Body of pancreas (tissue), 4 donors: ENCODE data around the gene SIPA1L2. TPM values are rescaled to one million over a fixed set of nuclear protein-coding genes. Genes with fewer than 3 reads are reported as not detected.

Source experiments
- ATAC-seq: fragments of 150-250 bp; one replicate; pipeline ENCODE4 v1.9.1; 2016
- DNase-seq, 4 donors: peaks; one replicate each; pipeline ENCODE4 v3.0.0-alpha.2; 2019
- H3K27ac ChIP-seq, 4 donors: fragments of 200-600 bp; sonication (generic); 1 replicate in 3 of 4; 2 replicates in 1 of 4; pipeline versions ENCODE4 v1.5.1 to v1.6.1; 2016 to 2019; ENCODE audit warnings: mild to moderate bottlenecking in 1 of 4, mixed read lengths in 1 of 4, moderate library complexity in 1 of 4
- H3K27me3 ChIP-seq, 2 donors: fragments of 200-600 bp; sonication (generic); one replicate each; pipeline ENCODE4 v1.6.0; 2016; ENCODE audit warnings: mild to moderate bottlenecking in 1 of 2
- H3K36me3 ChIP-seq, 2 donors: fragments of 200-600 bp; sonication (generic); replicated peaks in 1 of 2; 2 replicates each; pipeline ENCODE4 v1.5.1; 2016; ENCODE audit warnings: low read depth in 2 of 2; ENCODE audit not compliant: insufficient read depth in 1 of 2
- H3K4me1 ChIP-seq: fragments of 200-600 bp; sonication (generic); one replicate; pipeline ENCODE4 v1.6.0; 2016
- H3K4me3 ChIP-seq, 2 donors: fragments of 200-600 bp; sonication (generic); 1 replicate in 1 of 2; 2 replicates in 1 of 2; pipeline ENCODE4 v1.5.1; 2016 to 2019
- H3K9me3 ChIP-seq, 3 donors: fragments of 200-600 bp; sonication (generic); 1 replicate in 2 of 3; 2 replicates in 1 of 3; pipeline ENCODE4 v1.5.1; 2016
- CTCF ChIP-seq, 7 experiments: fragments of 450-650 bp in 4 of 7; fragments of 200-600 bp in 3 of 7; sonication (generic) in 3 of 7; IDR thresholded peaks; one replicate each; pipeline ENCODE4 v1.5.1; 2016 to 2019; ENCODE audit warnings: antibody characterized with exemption in 7 of 7
- POLR2A ChIP-seq, 3 donors: fragments of 450-650 bp; IDR thresholded peaks; one replicate each; pipeline ENCODE4 v1.6.1; 2016; ENCODE audit warnings: antibody characterized with exemption in 3 of 3, mild to moderate bottlenecking in 2 of 3
- WGBS, 2 donors: methylation state at CpG; one replicate each; pipeline ENCODE4 v1.1.5; 2017; 5-methylcytosine and 5-hydroxymethylcytosine counted together
- intact Hi-C: fragments of 100-400 bp; cut with DNase I; formaldehyde crosslinking; loops from one replicate; pipeline ENCODE4 v1.15.1; 2023
- total RNA-seq, 2 donors: library from RNA; depleted of rRNA; stranded (reverse); fragments of >200 nt; gene quantifications; one replicate each; pipeline ENCODE4 v1.1.0, GENCODE V29; 2016

The SIPA1L2 gene
- total RNA-seq, 2 donors from 2014 or later: 5.6 to 8.6 TPM

- no peaks in the 10 kb centered on the region for H3K9me3 ChIP-seq
- 92 to 93% methylated on average over 4 of the region's 4 CpGs for WGBS, 2 donors
- H3K4me3 ChIP-seq: no peak overlapping the region
- DNase-seq: no peak
- peaks cover 7% of the 10 kb centered on the region for H3K4me1 ChIP-seq
- no peak for TF ChIP-seq CTCF (IDR thresholded peaks at IDR 0.05)
- no peak for TF ChIP-seq POLR2A (IDR thresholded peaks at IDR 0.05)
- no peak for ATAC-seq
- H3K27me3 ChIP-seq: no peaks in the 10 kb centered on the region
- intact Hi-C loops: no loop called here
- H3K27ac ChIP-seq: no peak overlapping the region
- no peaks in the 10 kb centered on the region for H3K36me3 ChIP-seq
Observed at GRCh38 chr1:232655746-232656085, 25.8 kb upstream of the SIPA1L2 start.

DNA sequence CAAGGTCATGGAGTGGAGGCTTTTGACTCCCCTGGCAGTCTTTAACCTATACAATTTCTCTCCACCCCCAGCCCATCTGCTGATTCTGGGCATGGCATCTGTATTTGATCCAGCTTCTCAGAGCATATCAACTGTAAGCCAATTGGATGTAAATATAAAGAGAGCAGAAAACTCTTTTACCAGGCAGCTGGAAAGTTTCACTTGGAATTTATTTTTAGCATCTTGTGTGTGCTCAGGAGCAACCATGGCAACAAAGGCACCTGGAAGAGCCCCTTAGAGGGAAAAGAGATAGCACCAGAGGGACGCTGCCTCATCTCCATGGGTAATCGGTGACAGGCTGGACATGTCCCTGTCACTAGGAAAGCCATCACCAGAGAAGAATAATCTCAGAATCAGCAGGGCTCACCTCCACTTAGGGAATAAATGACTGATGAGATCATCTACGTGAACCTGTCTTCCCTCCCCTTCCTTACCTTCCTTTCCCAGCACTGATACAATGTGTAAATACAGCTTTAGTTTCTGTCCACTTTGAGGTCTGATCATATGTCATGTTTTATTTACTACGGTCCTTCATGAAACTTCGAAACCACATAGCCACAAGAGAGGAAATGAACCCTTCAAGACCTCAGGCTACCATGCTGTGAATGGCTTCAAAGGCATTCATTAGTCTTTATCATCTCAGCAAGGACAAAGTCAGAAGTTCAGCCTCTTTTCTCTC lies 25.3 kb upstream of the SIPA1L2 start:
- TF ChIP-seq POLR2A (IDR thresholded peaks at IDR 0.05) (no peak), CTCF (IDR thresholded peaks at IDR 0.05) (no peak)
- H3K27ac ChIP-seq: no peak overlapping the region
- H3K4me3 ChIP-seq: no peak overlapping the region
- intact Hi-C loops: no loop called here
- 35% methylated on average over 5 of the region's 5 CpGs for WGBS, 2 donors
- ATAC-seq: no peak
- peaks cover 7% of the 10 kb centered on the region for H3K4me1 ChIP-seq
- H3K9me3 ChIP-seq: no peaks in the 10 kb centered on the region
- H3K27me3 ChIP-seq: no peaks in the 10 kb centered on the region
- H3K36me3 ChIP-seq: no peaks in the 10 kb centered on the region
- DNase-seq: no peak

DNA sequence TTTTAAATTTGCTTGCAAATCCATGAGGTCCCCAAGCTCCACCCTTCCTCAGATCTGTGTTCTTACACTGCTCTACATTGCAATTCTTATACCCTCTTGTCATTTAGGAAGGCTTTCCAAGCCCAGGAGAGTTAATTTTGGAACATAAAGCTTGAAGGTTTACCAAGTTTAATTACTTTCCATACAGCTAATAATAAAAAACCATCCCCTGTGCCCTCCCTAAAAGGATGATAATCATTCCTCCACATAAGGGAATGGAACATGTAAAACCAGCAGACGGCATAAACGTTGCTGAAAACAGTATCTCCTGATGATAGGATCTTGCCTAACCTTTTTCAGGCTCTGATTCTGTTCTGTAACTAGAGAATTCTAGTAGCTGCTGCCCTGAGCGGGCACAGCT lies 23.9 kb upstream of the SIPA1L2 start:
- H3K4me1 ChIP-seq: peaks cover 7% of the 10 kb centered on the region
- ATAC-seq (no peak), DNase-seq (no peak)
- TF ChIP-seq CTCF (IDR thresholded peaks at IDR 0.05) (no peak), POLR2A (IDR thresholded peaks at IDR 0.05) (no peak)
- WGBS, 2 donors: 81 to 88% methylated on average over 3 of the region's 3 CpGs
- no peaks in the 10 kb centered on the region for H3K36me3 ChIP-seq
- intact Hi-C loops: no loop called here
- H3K27ac ChIP-seq: no peak overlapping the region
- no peaks in the 10 kb centered on the region for H3K27me3 ChIP-seq
- H3K4me3 ChIP-seq: no peak overlapping the region
- no peaks in the 10 kb centered on the region for H3K9me3 ChIP-seq

GRCh38 chr1:232650845-232651244 lies 20.9 kb upstream of the SIPA1L2 start:
- TF ChIP-seq POLR2A (IDR thresholded peaks at IDR 0.05) (no peak), CTCF (IDR thresholded peaks at IDR 0.05) (no peak)
- WGBS, 2 donors: 43 to 46% methylated on average over 1 of the region's 1 CpG
- Histone ChIP-seq H3K4me3 (no peak overlapping the region), H3K27me3 (no peaks in the 10 kb centered on the region), H3K9me3 (no peaks in the 10 kb centered on the region), H3K36me3 (no peaks in the 10 kb centered on the region), H3K27ac (no peak overlapping the region), H3K4me1 (peaks cover 7% of the 10 kb centered on the region)
- ATAC-seq: no peak
- intact Hi-C loops: no loop called here
- no peak for DNase-seq

DNA sequence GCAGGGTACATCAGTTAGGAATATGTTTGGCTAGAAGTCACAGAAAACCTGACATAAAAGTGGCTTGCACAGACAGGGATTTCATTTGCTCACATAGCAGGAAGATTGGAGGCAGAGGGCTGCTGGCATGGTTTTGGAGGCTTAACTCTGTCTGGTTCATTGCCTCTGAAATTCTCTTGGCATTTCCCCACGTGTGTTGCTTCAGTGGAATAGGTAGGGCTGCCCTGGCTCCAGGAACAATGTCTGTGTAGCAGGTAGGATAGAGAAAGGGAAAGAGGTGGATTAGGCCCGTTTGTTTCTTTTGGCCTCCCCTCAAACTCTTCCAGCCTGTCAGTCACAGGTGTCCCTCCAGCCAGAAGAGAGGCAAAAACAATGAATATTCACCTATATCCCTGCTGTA lies 20.5 kb upstream of the SIPA1L2 start:
- intact Hi-C loops: no loop called here
- peaks cover 6% of the 10 kb centered on the region for H3K4me1 ChIP-seq
- no peak for DNase-seq
- WGBS, 2 donors: 61 to 63% methylated on average over 2 of the region's 2 CpGs
- H3K4me3 ChIP-seq: no peak overlapping the region
- no peak overlapping the region for H3K27ac ChIP-seq
- no peaks in the 10 kb centered on the region for H3K9me3 ChIP-seq
- H3K36me3 ChIP-seq: no peaks in the 10 kb centered on the region
- TF ChIP-seq CTCF (IDR thresholded peaks at IDR 0.05) (no peak), POLR2A (IDR thresholded peaks at IDR 0.05) (no peak)
- ATAC-seq: no peak
- no peaks in the 10 kb centered on the region for H3K27me3 ChIP-seq
